Measurements from ENCODE around the gene SIGLEC15.

Gene SIGLEC15

GRCh38 chr18:45838302-45839070, 13.0 kb downstream of the SIGLEC15 start:
- no peaks in the 10 kb centered on the region for H3K9me3 ChIP-seq
- peaks cover 43% of the 10 kb centered on the region for H3K27me3 ChIP-seq
- no peaks in the 10 kb centered on the region for H3K36me3 ChIP-seq
- H3K4me3 ChIP-seq (ENCODE audit: low read depth, low read length): no peak overlapping the region
- TF ChIP-seq CTCF (IDR thresholded peaks at IDR 0.05; ENCODE audit: low read depth, low read length): no peak
- no peaks in the 10 kb centered on the region for H3K4me1 ChIP-seq
- no peak for DNase-seq

GRCh38 chr18:45839414-45840395, 14.2 kb downstream of the SIGLEC15 start:
- peak; percentile 34 for TF ChIP-seq CTCF (IDR thresholded peaks at IDR 0.05; ENCODE audit: low read depth, low read length)
- DNase-seq: no peak
- Histone ChIP-seq H3K36me3 (no peaks in the 10 kb centered on the region), H3K4me1 (no peaks in the 10 kb centered on the region), H3K4me3 (ENCODE audit: low read depth, low read length) (no peak overlapping the region), H3K9me3 (no peaks in the 10 kb centered on the region), H3K27me3 (peaks cover 41% of the 10 kb centered on the region)

- Histone ChIP-seq H3K36me3 (no peaks in the 10 kb centered on the region), H3K27me3 (peaks cover 38% of the 10 kb centered on the region), H3K9me3 (no peaks in the 10 kb centered on the region), H3K4me1 (no peaks in the 10 kb centered on the region), H3K4me3 (ENCODE audit: low read depth, low read length) (no peak overlapping the region)
- DNase-seq: no peak
- no peak for TF ChIP-seq CTCF (IDR thresholded peaks at IDR 0.05; ENCODE audit: low read depth, low read length)
Measured at GRCh38 chr18:45841060-45841764, 15.7 kb downstream of the SIGLEC15 start.

GRCh38 chr18:45841765-45842442, 16.4 kb downstream of the SIGLEC15 start:
- H3K27me3 ChIP-seq: peaks cover 31% of the 10 kb centered on the region
- no peaks in the 10 kb centered on the region for H3K36me3 ChIP-seq
- no peaks in the 10 kb centered on the region for H3K4me1 ChIP-seq
- no peaks in the 10 kb centered on the region for H3K9me3 ChIP-seq
- TF ChIP-seq CTCF (IDR thresholded peaks at IDR 0.05; ENCODE audit: low read depth, low read length): no peak
- no peak for DNase-seq
- H3K4me3 ChIP-seq (ENCODE audit: low read depth, low read length): no peak overlapping the region

- Histone ChIP-seq H3K27me3 (peaks cover 20% of the 10 kb centered on the region), H3K4me3 (ENCODE audit: low read depth, low read length) (no peak overlapping the region), H3K9me3 (no peaks in the 10 kb centered on the region), H3K4me1 (no peaks in the 10 kb centered on the region), H3K36me3 (no peaks in the 10 kb centered on the region)
- no peak for TF ChIP-seq CTCF (IDR thresholded peaks at IDR 0.05; ENCODE audit: low read depth, low read length)
- DNase-seq: no peak
Measured at GRCh38 chr18:45843019-45843418, 17.5 kb downstream of the SIGLEC15 start.

Data from BE2C (cell line).